NCI-H2107 treated with DMSO at 0.1 percent for 48 hours (cell line): ENCODE results near the gene GCK.

Experiments
- DNase-seq: peaks from one replicate; lab custom pipeline; 2025; ENCODE audit not compliant: unreplicated experiment; lab: John Stamatoyannopoulos, UW

Gene GCK

DNA sequence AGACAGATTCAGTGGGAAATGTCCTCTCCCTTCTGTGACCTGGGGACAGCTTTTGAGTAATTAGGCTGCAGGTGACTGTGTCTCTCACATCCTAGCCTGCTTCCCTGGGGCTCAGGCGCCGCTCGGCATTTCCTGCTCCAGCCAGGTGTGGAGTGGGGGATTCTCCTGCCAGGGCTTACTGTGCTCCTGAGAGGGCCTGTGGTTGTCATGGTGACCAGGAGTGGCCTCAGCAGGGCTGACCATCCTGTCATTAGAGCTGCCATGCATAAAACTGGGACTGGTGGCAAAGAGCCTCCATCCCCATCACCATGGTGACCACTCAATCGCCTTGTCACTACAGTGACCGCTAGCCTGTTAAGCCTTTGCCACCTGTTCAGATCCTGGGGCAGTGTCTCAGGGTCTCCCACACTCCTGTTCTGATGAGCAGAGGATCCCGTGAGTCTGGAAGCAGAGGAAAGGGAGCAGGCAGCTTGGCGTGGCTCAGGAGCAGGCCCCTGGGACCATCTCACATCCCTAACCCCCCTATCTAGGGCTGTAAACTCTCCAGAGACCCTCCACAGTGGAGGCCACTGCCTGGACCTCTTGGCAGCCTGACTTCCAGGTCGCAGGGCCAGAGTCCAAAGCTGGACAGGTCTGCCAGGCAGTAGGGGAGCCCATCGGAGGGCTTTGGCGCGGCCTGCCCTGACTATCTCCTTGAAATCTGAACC, at the start of gene GCK:
GCK (minus strand) TSS at position 154 of the 707 bp plus-strand sequence. CDS start 486 bp downstream, outside the sequence.
- DNase-seq = peak; percentile 1

DNA sequence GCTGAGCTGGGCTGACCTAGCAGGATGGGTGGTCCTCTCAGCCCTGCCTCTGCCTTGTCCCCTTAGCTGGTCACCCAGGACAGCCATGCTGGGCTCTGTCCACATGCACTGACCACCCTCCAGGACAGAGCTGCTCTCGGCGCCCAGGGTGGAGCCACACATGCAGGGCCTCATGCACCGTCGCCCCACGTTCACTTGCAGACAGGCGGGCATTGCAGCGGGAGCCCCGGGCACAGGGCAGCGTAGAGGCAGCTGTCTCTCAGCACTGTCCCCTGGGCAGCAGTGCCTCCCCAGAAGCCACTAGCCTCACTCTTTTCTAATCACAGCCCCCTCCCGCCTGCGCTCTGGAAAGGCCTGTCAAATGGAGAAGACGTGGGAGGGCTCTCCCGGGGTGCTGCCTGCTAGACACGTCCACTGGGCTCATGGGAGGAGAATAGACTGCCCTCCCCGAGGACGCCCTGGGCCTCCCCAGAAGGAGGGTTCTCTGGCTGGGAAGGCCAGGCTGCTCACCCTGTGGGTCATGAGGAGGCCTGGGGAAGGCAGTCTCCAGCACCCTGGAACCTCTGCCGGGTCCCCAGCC, 49.0 kb upstream of the GCK start:
- DNase-seq = no peak

DNA sequence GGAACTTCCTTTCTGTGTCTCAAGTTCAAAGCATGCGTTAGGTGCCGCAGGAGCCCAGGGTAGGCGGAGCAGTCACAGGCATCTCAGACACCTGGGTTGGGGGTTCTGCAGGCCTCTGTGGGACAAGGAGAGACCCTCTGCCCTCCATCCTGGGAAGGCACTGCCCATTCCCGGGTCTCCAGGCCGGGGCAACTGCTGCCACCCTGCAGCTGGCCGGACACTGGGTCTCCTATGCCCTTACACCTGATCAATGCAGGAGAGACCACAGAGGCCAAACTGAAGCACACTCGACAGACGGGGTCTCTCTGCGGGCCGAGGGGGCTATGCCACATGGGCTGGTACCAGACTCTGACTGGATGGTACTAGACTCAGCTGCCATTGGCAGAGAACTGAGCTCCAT, 48.5 kb upstream of the GCK start:
- no peak for DNase-seq

GRCh38 chr7:44236333-44236728, 47.1 kb upstream of the GCK start:
- DNase-seq = no peak

GRCh38 chr7:44235582-44236332, 46.5 kb upstream of the GCK start:
- DNase-seq = no peak

GRCh38 chr7:44235066-44235465, 45.8 kb upstream of the GCK start:
- DNase-seq = no peak

- no peak for DNase-seq
Observed at GRCh38 chr7:44232901-44233715, 43.9 kb upstream of the GCK start.

DNA sequence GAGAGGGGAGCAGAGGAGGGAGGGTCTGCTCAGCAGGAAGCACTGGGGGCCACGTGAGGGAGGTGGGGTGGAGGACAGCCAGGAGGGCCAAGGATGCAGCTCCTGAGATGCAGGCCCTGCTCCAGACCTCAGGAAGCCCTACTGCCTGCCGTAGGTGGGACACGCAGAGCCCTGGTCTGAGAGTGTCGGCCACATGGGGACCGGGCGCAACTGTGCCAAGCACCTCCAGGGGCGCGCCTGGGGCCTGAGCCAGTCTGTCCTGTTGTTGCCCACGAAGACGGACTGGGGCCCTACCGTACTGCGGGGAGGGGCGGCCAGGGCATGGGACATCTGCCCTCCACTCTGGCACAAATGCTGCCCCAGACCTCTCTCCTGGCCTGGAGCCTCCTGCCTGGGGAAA, 43.2 kb upstream of the GCK start:
- DNase-seq = no peak

DNA sequence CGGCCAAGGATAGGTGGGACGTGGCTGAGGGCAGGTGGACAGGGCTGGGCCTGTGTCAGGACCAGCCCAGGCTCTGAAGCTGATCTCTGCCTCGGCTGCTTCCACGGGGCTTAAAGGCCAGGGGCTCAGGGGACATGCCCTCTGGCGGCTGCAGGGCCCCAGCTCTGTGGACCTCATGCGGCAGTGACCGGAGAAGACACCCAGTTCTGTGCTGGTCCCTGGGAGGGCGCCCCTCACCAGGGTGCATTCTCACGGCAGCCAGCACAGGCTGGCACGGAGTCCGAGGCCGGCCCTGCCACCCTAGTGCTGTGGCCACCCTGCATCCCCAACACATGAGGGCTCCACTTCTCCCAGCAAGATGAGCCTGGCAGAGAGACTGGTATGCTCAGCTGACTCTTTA, 41.8 kb upstream of the GCK start:
- DNase-seq = no peak

DNA sequence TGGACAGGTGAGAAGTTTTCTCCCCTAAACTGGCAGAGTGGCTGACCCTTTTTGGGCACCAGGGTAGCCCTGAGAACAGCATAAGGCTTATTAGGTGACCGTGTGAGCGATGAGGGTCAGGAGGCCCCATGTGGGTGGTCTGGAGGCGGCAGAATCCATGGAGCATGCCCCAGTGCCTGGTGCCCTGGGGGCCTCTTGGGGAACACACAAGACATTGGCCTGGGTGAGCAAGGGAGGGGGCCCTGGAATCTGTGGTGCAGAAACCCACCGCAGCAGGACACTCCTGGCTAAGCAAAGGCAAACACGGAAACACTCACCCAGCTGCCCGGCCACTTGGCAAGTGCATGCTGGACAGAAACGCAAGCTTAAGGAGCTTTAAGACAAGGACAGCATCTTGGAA, 41.0 kb upstream of the GCK start:
- no peak for DNase-seq

DNA sequence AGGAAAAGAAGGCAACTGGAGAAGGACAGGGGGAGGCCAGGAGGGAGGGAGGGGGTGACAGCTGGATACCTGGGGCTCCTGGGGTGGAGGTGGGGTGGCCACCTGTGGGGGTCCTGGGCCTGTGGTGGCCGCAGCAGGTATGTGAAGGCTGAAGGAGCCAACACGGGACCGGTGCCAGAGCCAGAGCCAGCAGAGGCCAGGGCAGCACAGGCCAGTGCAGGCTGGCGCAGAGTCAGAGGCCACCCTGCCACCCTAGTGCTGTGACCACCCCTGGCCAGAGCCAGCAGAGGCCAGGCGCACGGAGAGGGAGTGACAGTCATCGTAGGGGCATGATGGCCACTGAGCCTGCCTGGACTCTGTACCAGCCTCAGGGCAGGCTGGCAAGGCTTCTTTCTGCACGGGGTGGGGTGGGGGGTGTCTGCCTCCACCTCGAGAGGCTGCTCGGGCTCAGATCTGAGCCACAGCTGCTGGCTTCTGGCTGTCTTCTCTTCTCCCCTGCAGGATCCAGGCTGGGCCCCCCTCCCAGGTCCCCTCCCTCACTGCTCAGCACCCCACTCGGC, 40.4 kb upstream of the GCK start:
- DNase-seq = no peak

DNA sequence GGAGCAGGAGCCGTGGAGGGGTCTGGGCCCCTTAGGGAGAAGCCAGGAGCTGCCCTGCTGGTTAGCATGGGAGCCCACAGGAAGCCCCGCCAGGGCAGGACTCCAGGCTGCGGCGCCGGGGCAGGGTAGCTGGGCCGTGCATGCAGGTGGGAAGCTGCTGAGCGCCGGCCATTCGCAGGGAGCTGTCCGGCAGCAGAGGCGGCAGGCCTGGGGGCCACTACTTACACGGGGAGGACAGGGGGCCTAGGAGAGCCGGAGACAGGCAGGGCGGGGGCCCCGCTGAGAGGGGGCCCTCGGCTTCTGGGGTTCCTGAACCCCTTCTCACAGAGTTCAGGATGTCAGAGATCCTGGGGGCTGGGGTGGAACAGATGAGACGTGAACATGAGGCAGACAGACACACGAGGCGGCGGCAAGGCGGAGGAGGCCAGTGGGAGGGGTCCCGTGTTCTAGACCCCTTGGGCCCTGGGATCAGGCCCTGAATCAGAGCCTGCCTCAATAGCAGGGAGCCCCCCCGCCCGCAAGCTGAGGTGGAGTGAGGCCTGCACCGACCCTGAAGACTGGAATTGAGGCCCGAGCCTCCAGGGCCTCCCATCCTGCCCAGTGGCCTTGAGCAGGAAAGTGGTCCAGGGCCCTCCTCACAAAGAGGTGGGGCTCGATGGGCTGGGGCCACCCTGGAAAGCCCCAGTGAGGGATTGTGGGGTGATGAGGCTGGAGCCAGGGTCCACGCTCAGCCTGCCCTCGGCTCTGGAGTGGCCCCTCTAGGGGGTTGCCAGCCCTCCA, 39.5 kb upstream of the GCK start:
- DNase-seq = no peak

GRCh38 chr7:44227911-44228310, 38.7 kb upstream of the GCK start:
- DNase-seq = no peak

DNA sequence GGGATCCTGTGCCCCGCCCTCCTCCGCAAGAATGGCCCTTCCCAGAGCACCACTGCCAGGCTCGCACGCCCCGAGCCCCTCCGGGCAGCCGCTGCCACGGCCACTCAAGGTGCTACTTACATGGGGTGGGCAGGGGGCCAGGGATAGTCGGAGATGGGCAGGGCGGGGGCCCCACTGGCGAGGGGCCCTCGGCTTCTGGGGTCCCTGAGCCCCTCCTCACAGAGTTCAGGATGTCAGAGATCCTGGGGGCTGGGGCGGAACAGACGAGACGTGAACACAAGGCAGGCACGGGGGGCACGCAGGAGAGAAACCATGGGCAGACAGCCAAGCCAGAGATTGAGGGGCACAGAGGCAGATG, 37.1 kb upstream of the GCK start:
- DNase-seq = no peak

DNA sequence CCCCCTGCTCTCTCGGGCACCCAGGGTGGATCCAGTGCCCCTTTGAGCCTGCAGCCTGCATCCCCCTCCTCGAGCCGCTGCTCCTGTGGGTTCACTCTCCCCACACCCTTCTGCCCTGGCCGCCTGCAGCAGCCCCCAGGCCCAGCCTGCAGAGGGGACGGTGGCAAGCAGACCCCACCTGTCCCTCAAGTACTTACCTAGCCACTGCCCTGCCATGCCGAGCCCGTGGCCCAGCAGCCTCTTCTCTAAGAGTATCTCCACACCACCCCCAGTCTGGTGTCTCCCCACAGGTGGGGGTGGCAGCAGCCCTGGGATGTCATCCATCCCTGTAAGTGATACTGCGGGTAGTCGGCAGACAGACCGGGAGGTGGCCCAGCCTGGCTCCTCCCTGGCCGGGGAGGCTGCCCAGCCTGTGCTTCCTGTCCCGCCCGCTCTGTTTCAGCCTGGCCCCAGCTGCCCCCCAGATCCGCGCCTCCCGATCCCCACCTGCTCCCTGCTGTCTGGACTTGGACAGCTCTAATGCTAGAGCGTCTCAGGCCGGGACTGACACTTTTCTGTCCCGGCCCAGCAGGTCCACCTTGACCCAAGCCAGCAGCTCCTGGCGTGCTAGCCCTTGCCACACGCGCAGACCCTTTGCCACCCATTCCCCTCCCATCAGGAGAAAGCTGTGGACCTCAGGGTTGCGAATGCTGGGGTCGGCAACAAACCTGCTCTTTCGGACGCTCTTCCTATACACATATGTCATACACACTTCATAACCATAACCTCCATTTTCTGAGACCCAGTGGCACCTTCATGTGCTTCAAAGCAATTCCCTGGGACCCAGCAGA, 36.5 kb upstream of the GCK start:
- DNase-seq = peak; percentile 9

- DNase-seq = no peak
Observed at GRCh38 chr7:44224974-44225565, 35.8 kb upstream of the GCK start.

GRCh38 chr7:44224080-44224973, 35.1 kb upstream of the GCK start:
- no peak for DNase-seq
